GM12891 (cell line): Measurements from ENCODE around the gene LEP.

Experiments
- POLR2A ChIP-seq: IDR thresholded peaks from 2 replicates; pipeline ENCODE4 v1.6.1; 2011; ENCODE audit warnings: low read depth, low read length, control low read depth
- TAF1 ChIP-seq: IDR thresholded peaks from 2 replicates; pipeline ENCODE4 v1.6.1; 2011; ENCODE audit warnings: low read depth, low read length, control low read depth

DNA sequence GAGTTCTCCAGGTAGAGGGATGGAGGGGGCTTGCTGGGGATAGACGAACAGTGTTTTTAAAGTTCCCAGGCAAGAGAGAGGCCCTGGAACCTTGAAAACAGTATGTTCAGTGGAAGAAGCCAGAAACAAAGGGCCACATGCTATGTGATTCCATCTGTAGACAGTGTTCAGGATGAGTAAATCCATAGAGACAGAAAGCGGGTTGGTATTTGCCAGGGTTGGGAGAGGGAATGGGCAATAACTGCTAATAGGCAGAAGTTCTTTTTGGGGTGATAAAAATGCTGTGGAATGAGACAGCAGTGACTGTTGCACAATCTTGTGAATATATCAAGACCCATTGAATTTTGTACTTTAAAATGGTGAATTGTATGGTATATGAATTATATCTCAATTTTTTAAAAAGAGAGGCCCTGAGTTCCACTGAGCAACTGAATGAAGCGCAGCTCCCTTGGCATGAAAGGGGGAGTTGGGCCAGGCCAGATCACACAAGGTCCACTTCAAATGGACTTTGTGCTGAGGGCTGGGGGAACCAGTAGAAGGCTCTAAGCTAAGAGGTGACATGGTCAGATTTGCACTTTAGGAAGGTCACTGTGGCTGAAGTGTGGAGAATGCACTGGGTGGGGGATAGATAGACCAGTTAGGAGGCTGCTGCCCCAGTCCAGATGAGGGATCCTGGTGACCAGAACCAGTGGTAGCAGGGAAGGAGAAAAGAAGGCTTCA is 34.0 kb downstream of the LEP start:
- TF ChIP-seq POLR2A: no peak
- TF ChIP-seq TAF1: no peak
